HepG2 (cell line): ENCODE results near the gene GFPT1. TPM values are rescaled to one million over a fixed set of nuclear protein-coding genes. Genes with fewer than 3 reads are reported as not detected.

Source experiments
- ATF7-NPFF ChIP-seq: sonication (generic); formaldehyde crosslinking; IDR thresholded peaks from 2 replicates; pipeline ENCODE4 v1.8.1; 2023; ENCODE audit warnings: mild to moderate bottlenecking, low read depth, missing genetic modification reagents, moderate library complexity
- DBP ChIP-seq: sonication (generic); formaldehyde crosslinking; IDR thresholded peaks from 2 replicates; pipeline ENCODE4 v1.4.0; 2020; ENCODE audit warnings: missing genetic modification reagents; ENCODE audit errors: not compliant biosample characterization
- E2F1 ChIP-seq: sonication (generic); formaldehyde crosslinking; IDR thresholded peaks from 2 replicates; pipeline ENCODE4 v1.5.0; 2020; ENCODE audit warnings: missing genetic modification reagents
- ERF ChIP-seq: IDR thresholded peaks from 2 replicates; pipeline ENCODE4 v1.6.1; 2018; ENCODE audit warnings: missing biosample characterization, missing genetic modification reagents
- GZF1 ChIP-seq: sonication (generic); formaldehyde crosslinking; IDR thresholded peaks from 2 replicates; pipeline ENCODE4 v1.5.1; 2020; ENCODE audit warnings: mild to moderate bottlenecking, missing genetic modification reagents
- HNF4G ChIP-seq, 2 experiments: sonication (generic) in 1 of 2; formaldehyde crosslinking in 1 of 2; IDR thresholded peaks; 2 replicates each; pipeline versions ENCODE4 v1.4.0 to v1.6.1; 2011 to 2020; ENCODE audit warnings: borderline replicate concordance in 2 of 2, low read depth in 2 of 2, mild to moderate bottlenecking in 2 of 2, low read length in 1 of 2, missing genetic modification reagents in 1 of 2, moderate library complexity in 1 of 2
- HNRNPUL1 ChIP-seq: fragments of 200-400 bp; formaldehyde crosslinking; IDR thresholded peaks from 2 replicates; pipeline ENCODE4 v1.6.1; 2017; ENCODE audit warnings: low read depth, mild to moderate bottlenecking, low read length, moderate library complexity
- IKZF5 ChIP-seq: IDR thresholded peaks from 2 replicates; pipeline ENCODE4 v1.6.1; 2018; ENCODE audit warnings: missing genetic modification reagents, mild to moderate bottlenecking, missing compliant biosample characterization
- MIER2 ChIP-seq: IDR thresholded peaks from 2 replicates; pipeline ENCODE4 v1.6.1; 2016; ENCODE audit warnings: missing biosample characterization, missing genetic modification reagents
- MXD3 ChIP-seq: IDR thresholded peaks from 2 replicates; pipeline ENCODE4 v1.6.1; 2016; ENCODE audit warnings: mild to moderate bottlenecking, missing biosample characterization, missing genetic modification reagents
- NCOA1 ChIP-seq: sonication (generic); formaldehyde crosslinking; IDR thresholded peaks from 2 replicates; pipeline ENCODE4 v1.9.0; 2021; ENCODE audit warnings: missing genetic modification reagents
- NR2F1 ChIP-seq, 2 experiments: fragments of 450-650 bp in 1 of 2; formaldehyde crosslinking in 1 of 2; IDR thresholded peaks; 2 replicates each; pipeline versions ENCODE4 v1.5.0 to v1.6.1; 2016 to 2020; ENCODE audit warnings: mild to moderate bottlenecking in 1 of 2, missing compliant biosample characterization in 1 of 2, missing genetic modification reagents in 1 of 2, moderate library complexity in 1 of 2
- RBFOX2 ChIP-seq: fragments of 200-400 bp; formaldehyde crosslinking; IDR thresholded peaks from 2 replicates; pipeline ENCODE4 v1.6.1; 2017; ENCODE audit warnings: low read depth, mild to moderate bottlenecking, low read length
- SMAD9 ChIP-seq: sonication (generic); formaldehyde crosslinking; IDR thresholded peaks from 2 replicates; pipeline ENCODE4 v1.5.1; 2020; ENCODE audit warnings: mild to moderate bottlenecking, missing genetic modification reagents
- SPEN ChIP-seq: sonication (generic); formaldehyde crosslinking; IDR thresholded peaks from 2 replicates; pipeline ENCODE4 v1.5.1; 2020; ENCODE audit warnings: low read depth, mild to moderate bottlenecking, missing genetic modification reagents
- TBL1XR1 ChIP-seq: fragments of 150-350 bp; IDR thresholded peaks from 2 replicates; pipeline ENCODE4 v1.6.1; 2014; ENCODE audit warnings: borderline replicate concordance, low read length; ENCODE audit not compliant: partially characterized antibody
- ZBED4 ChIP-seq: sonication (generic); formaldehyde crosslinking; IDR thresholded peaks from 2 replicates; pipeline ENCODE4 v1.4.0; 2020; ENCODE audit warnings: missing genetic modification reagents, borderline replicate concordance
- ZC3H4 ChIP-seq: sonication (generic); formaldehyde crosslinking; IDR thresholded peaks from 2 replicates; pipeline ENCODE4 v1.4.0; 2020; ENCODE audit warnings: missing genetic modification reagents, borderline replicate concordance
- ZFP62 ChIP-seq: sonication (generic); formaldehyde crosslinking; IDR thresholded peaks from 2 replicates; pipeline ENCODE4 v1.4.0; 2020; ENCODE audit warnings: missing genetic modification reagents
- ZMYM3 ChIP-seq: sonication (generic); formaldehyde crosslinking; IDR thresholded peaks from 2 replicates; pipeline ENCODE4 v1.5.1; 2020; ENCODE audit warnings: mild to moderate bottlenecking, missing genetic modification reagents
- ZNF207 ChIP-seq: fragments of 450-650 bp; IDR thresholded peaks from 2 replicates; pipeline ENCODE4 v1.6.1; 2016; ENCODE audit warnings: antibody characterized with exemption, borderline replicate concordance
- polyA plus RNA-seq, 8 experiments: library from polyadenylated mRNA; depleted of rRNA in 3 of 8; stranded (reverse) in 7 of 8; unstranded in 1 of 8; fragments of >200 nt; fragmentation: Illumina TruSeq in 4 of 8; extraction: Trizol in 4 of 8; gene quantifications; 2 replicates each; pipeline versions ENCODE4 v1.2.1 to v1.2.3, GENCODE V29; 2011 to 2016; ENCODE audit warnings: low read depth in 4 of 8, missing spikeins in 1 of 8, mixed read lengths in 1 of 8; ENCODE audit not compliant: insufficient read depth in 1 of 8
- total RNA-seq, 5 experiments: library from RNA; depleted of rRNA; stranded (reverse); fragments of >200 nt; fragmentation: Illumina TruSeq; extraction: Trizol; gene quantifications; 2 replicates each; pipeline ENCODE4 v1.2.3, GENCODE V29; 2016; ENCODE audit warnings: low read depth in 1 of 5

The GFPT1 gene
- total and polyA plus RNA-seq, 2 of the 13 experiments (the other 11 are each of a cell fraction or from before 2014, with no cell fraction given), result 24.0 to 84.9 TPM

GRCh38 chr2:69386789-69387734 is at the start of gene GFPT1 (continued):
- TF ChIP-seq HNF4G (IDR thresholded peaks at IDR 0.05; ENCODE audit: borderline replicate concordance, low read depth, low read length) (no peak), HNF4G (CRISPR knock-in tag; IDR thresholded peaks at IDR 0.05; ENCODE audit: borderline replicate concordance, low read depth) (peak; percentile 51), NR2F1 (CRISPR knock-in tag; IDR thresholded peaks at IDR 0.05) (no peak), E2F1 (CRISPR knock-in tag) (peak; percentile 58; the same call in 1 of the 2 replicates), SPEN (CRISPR knock-in tag) (peak; percentile 84), IKZF5 (CRISPR knock-in tag) (peak; percentile 89), HNRNPUL1 (no peak), RBFOX2 (peak; percentile 98), SMAD9 (CRISPR knock-in tag) (no peak), ZBED4 (no peak; the same call in 1 of the 2 replicates), ATF7-NPFF (CRISPR knock-in tag) (peak; percentile 95), NCOA1 (CRISPR knock-in tag) (peak; percentile 90), ZNF207 (no peak), MXD3 (peak; percentile 81; the same call in 1 of the 2 replicates), GZF1 (CRISPR knock-in tag) (peak; percentile 88), ZMYM3 (CRISPR knock-in tag) (peak; percentile 49), TBL1XR1 (peak; percentile 14), ZC3H4 (CRISPR knock-in tag) (no peak), ERF (peak; percentile 77), MIER2 (CRISPR knock-in tag) (no peak), DBP (peak; percentile 59), ZFP62 (CRISPR knock-in tag) (no peak)
